GM12878 (cell line): ENCODE data around the gene PROCA1. TPM values are rescaled to one million over a fixed set of nuclear protein-coding genes. Genes with fewer than 3 reads are reported as not detected.

Experiments used
- ATAC-seq: fragments of 200-7000 bp; cut with Tn5 transposase; 3 replicates; pipeline ENCODE4 v1.9.1; 2020; ENCODE audit warnings: mild to moderate bottlenecking, moderate library complexity
- BruUV-seq: library from RNA; stranded (reverse); fragments of 400-500 nt; replicated peaks from 2 replicates; lab custom pipeline; 2021; lab: Mats Ljungman, UMichigan
- CTCF ChIA-PET: fragments of 300-600 bp; sonication (Branson Sonifier 250); formaldehyde crosslinking; extraction: SDS; loops from one replicate; lab custom pipeline; 2021; ENCODE audit warnings: inconsistent platforms; lab: Yijun Ruan, JAX
- POLR2A ChIA-PET: fragments of 350-600 bp; formaldehyde crosslinking; extraction: SDS; loops from one replicate; lab custom pipeline; 2021; ENCODE audit warnings: inconsistent platforms; lab: Charles Lee
- RAD21 ChIA-PET: fragments of 300-600 bp; sonication (Branson Sonifier 250); formaldehyde crosslinking; loops from one replicate; lab custom pipeline; 2023; ENCODE audit warnings: antibody characterized with exemption; ENCODE audit not compliant: unreplicated experiment; lab: Charles Lee
- SMC1A ChIA-PET: fragments of 300-600 bp; sonication (Branson Sonifier 250); formaldehyde crosslinking; loops from one replicate; lab custom pipeline; 2023; ENCODE audit not compliant: unreplicated experiment, uncharacterized antibody; lab: Charles Lee
- DNase-seq: peaks from one replicate; pipeline ENCODE4 v3.0.0-alpha.2; 2011; ENCODE audit warnings: low read depth, low spot score
- FAIRE-seq: peaks from 3 replicates; lab custom pipeline; 2011; peaks lifted over from hg19 to GRCh38; lab: Jason Lieb, UNC
- H2AFZ ChIP-seq: 2 replicates; pipeline ENCODE4 v1.6.0; 2011; ENCODE audit warnings: low read depth, low read length, control low read depth; ENCODE audit not compliant: control insufficient read depth
- H3K27ac ChIP-seq: 2 replicates; pipeline ENCODE4 v1.5.1; 2011; ENCODE audit warnings: control low read depth; ENCODE audit not compliant: control insufficient read depth, insufficient read depth
- H3K27me3 ChIP-seq, 2 experiments: replicated peaks in 1 of 2; 2 replicates each; pipeline versions ENCODE4 v1.6.0 to v1.6.1; 2011; ENCODE audit warnings: low read length in 1 of 2; ENCODE audit not compliant: control insufficient read depth in 2 of 2, insufficient read depth in 2 of 2
- H3K36me3 ChIP-seq, 2 experiments: 2 replicates each; pipeline ENCODE4 v1.5.1; 2011; ENCODE audit warnings: low read length in 1 of 2; ENCODE audit not compliant: control insufficient read depth in 2 of 2, insufficient read depth in 2 of 2
- H3K4me1 ChIP-seq: 2 replicates; pipeline ENCODE4 v1.6.1; 2011; ENCODE audit warnings: mild to moderate bottlenecking, low read length, moderate library complexity, mixed read lengths; ENCODE audit not compliant: control insufficient read depth, insufficient read depth
- H3K4me2 ChIP-seq: 2 replicates; pipeline ENCODE4 v1.6.0; 2011; ENCODE audit warnings: control low read depth; ENCODE audit not compliant: control insufficient read depth, insufficient read depth
- H3K4me3 ChIP-seq: fragments of 200-600 bp; sonication (generic); 2 replicates; pipeline ENCODE4 v1.5.1; 2016
- H3K79me2 ChIP-seq: 2 replicates; pipeline ENCODE4 v1.6.0; 2011; ENCODE audit warnings: low read length; ENCODE audit not compliant: control insufficient read depth, insufficient read depth
- H3K9ac ChIP-seq: 2 replicates; pipeline ENCODE4 v1.8.0; 2011; ENCODE audit warnings: low read length, control low read depth, mixed read lengths; ENCODE audit not compliant: control insufficient read depth, insufficient read depth
- H3K9me3 ChIP-seq: replicated peaks from 3 replicates; pipeline ENCODE4 v1.5.1; 2011; ENCODE audit warnings: mild to moderate bottlenecking, low read length; ENCODE audit not compliant: control insufficient read depth, insufficient read depth
- H4K20me1 ChIP-seq: 2 replicates; pipeline ENCODE4 v1.6.0; 2011; ENCODE audit not compliant: control insufficient read depth, insufficient read depth
- NFXL1 ChIP-seq: fragments of 450-650 bp; IDR thresholded peaks from 2 replicates; pipeline ENCODE4 v1.6.1; 2017; ENCODE audit warnings: antibody characterized with exemption, mild to moderate bottlenecking, borderline replicate concordance
- NR2F1 ChIP-seq: fragments of 450-650 bp; conservative IDR thresholded peaks from 2 replicates; pipeline ENCODE4 v1.6.1; 2017; ENCODE audit warnings: mild to moderate bottlenecking
- POLR2A ChIP-seq: IDR thresholded peaks from 2 replicates; pipeline ENCODE4 v1.6.1; 2011; ENCODE audit warnings: low read depth, mild to moderate bottlenecking, low read length
- POLR2AphosphoS5 ChIP-seq: IDR thresholded peaks from 2 replicates; pipeline ENCODE4 v1.6.1; 2011; ENCODE audit warnings: mild to moderate bottlenecking, low read length, inconsistent platforms
- SIN3A ChIP-seq: IDR thresholded peaks from 2 replicates; pipeline ENCODE4 v1.6.1; 2012; ENCODE audit warnings: low read depth, low read length, improper control_type of control experiment
- SMAD1 ChIP-seq: fragments of 450-650 bp; IDR thresholded peaks from 2 replicates; pipeline ENCODE4 v1.6.1; 2018; ENCODE audit warnings: mild to moderate bottlenecking, low read depth; ENCODE audit not compliant: partially characterized antibody
- ZNF687 ChIP-seq: fragments of 450-650 bp; IDR thresholded peaks from 2 replicates; pipeline ENCODE4 v1.6.1; 2017; ENCODE audit warnings: mild to moderate bottlenecking, moderate library complexity
- WGBS: methylation state at CpG from one replicate; pipeline ENCODE4 v1.1.6; 2016; ENCODE audit warnings: low lambda C conversion rate; ENCODE audit not compliant: insufficient replicate concordance, insufficient coverage; ENCODE audit errors: missing lambda C conversion rate; 5-methylcytosine and 5-hydroxymethylcytosine counted together
- in situ Hi-C: fragments of 300-500 bp; cut with MboI; formaldehyde crosslinking; loops from 9 replicates; pipeline ENCODE4 v1.14.3; 2018; ENCODE audit warnings: mixed read lengths
- intact Hi-C: fragments of 100-400 bp; cut with micrococcal nuclease; formaldehyde crosslinking; loops from one replicate; pipeline ENCODE4 v1.14.2; 2022; ENCODE audit not compliant: unreplicated experiment
- polyA plus RNA-seq, 11 experiments: library from polyadenylated mRNA; depleted of rRNA in 4 of 11; unstranded in 6 of 11; stranded (reverse) in 5 of 11; fragments of >200 nt; fragmentation: Nextera tagmentation in 4 of 11; fragmentation: Illumina TruSeq in 1 of 11; extraction: Ambion mirVana in 4 of 11; extraction: Trizol in 1 of 11; gene quantifications; 1 replicate in 1 of 11; 2 replicates in 10 of 11; pipeline versions ENCODE4 v1.2.1 to v1.2.3, GENCODE V29; 2011 to 2016; ENCODE audit warnings: inconsistent platforms in 2 of 11, missing spikeins in 2 of 11, low read depth in 1 of 11
- total RNA-seq, 4 experiments: library from RNA; depleted of rRNA in 3 of 4; stranded (reverse); fragments of >200 nt in 3 of 4; fragmentation: Illumina TruSeq in 1 of 4; extraction: Trizol in 1 of 4; gene quantifications; 2 replicates each; pipeline versions ENCODE4 v1.2.1 to v1.2.3, GENCODE V29; 2013 to 2021

The PROCA1 gene
- total and polyA plus RNA-seq, 10 of the 15 experiments (the other 5 are each of a cell fraction or from before 2014, with no cell fraction given) = 0.35 to 4.8 (median 1.4) TPM

- Histone ChIP-seq H3K4me3 (peak overlapping the region; percentile 92), H3K36me3 (peaks cover 30 to 32% of the 10 kb centered on the region in 2 experiments), H4K20me1 (peaks cover 19% of the 10 kb centered on the region), H3K27ac (peak overlapping the region; percentile 95), H3K4me2 (peak overlapping the region; percentile 85), H3K79me2 (peaks cover 78% of the 10 kb centered on the region), H3K4me1 (peaks cover 45% of the 10 kb centered on the region), H2AFZ (no peak overlapping the region), H3K27me3 (no peaks in the 10 kb centered on the region), H3K9ac (peak overlapping the region; percentile 98), H3K9me3 (no peaks in the 10 kb centered on the region)
- SMC1A ChIA-PET = interaction anchor here (17.8 kb wide), 1 partner anchor 18 kb away, joined by 326 read pairs; the partner anchor contains the start of genes NEK8 and TLCD1
- FAIRE-seq (no peak), ATAC-seq (no peak), DNase-seq (no peak)
- CTCF ChIA-PET = interaction anchor here (4.1 to 10.0 kb wide), 2 partner anchors 17 to 21 kb away, joined by 32 to 394 read pairs; partner anchors contain the start of genes NEK8, RPL23A and TLCD1
- in situ Hi-C loops = loop anchor here (25.0 kb wide), 1 partner anchor 1284 kb away; the partner anchor contains the start of gene KSR1
- intact Hi-C loops = no loop called here
- BruUV-seq = no TSS peak
- WGBS = 68% methylated on average over 5 of the region's 5 CpGs
- POLR2A ChIA-PET = interaction anchor here (0.6 to 15.2 kb wide), 6 partner anchors 8 to 150 kb away, joined by 3 to 485 read pairs (median 4); partner anchors contain the start of genes BLTP2, FAM222B, NEK8 and RPL23A
- TF ChIP-seq POLR2AphosphoS5 (peak; percentile 33; the same call in 1 of the 2 replicates), SIN3A (0 out of 2 replicates have a peak, but pooled peaks have one; percentile 4), NR2F1 (peak; percentile 28; the same call in 1 of the 2 replicates), SMAD1 (no peak), POLR2A (peak; percentile 30; the same call in 1 of the 2 replicates), ZNF687 (no peak), NFXL1 (no peak)
- RAD21 ChIA-PET = interaction anchor here (1.2 to 17.4 kb wide), 3 partner anchors 20 to 102 kb away, joined by 5 to 375 read pairs (median 5); partner anchors contain the start of genes BLTP2, NEK8 and TLCD1
Observed at GRCh38 chr17:28746611-28747050, 34.9 kb upstream of the PROCA1 start.
